GM12874 (cell line): ENCODE data around the gene LPCAT1.

Experiments used
- TF ChIP-seq, protein P1 (sequence below): IDR thresholded peaks from 2 replicates; pipeline ENCODE4 v1.5.1; 2011; ENCODE audit warnings: low read depth, mild to moderate bottlenecking, control low read depth, low read length, moderate library complexity; ENCODE audit not compliant: insufficient read depth

The LPCAT1 gene, protein sequence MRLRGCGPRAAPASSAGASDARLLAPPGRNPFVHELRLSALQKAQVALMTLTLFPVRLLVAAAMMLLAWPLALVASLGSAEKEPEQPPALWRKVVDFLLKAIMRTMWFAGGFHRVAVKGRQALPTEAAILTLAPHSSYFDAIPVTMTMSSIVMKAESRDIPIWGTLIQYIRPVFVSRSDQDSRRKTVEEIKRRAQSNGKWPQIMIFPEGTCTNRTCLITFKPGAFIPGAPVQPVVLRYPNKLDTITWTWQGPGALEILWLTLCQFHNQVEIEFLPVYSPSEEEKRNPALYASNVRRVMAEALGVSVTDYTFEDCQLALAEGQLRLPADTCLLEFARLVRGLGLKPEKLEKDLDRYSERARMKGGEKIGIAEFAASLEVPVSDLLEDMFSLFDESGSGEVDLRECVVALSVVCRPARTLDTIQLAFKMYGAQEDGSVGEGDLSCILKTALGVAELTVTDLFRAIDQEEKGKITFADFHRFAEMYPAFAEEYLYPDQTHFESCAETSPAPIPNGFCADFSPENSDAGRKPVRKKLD

GRCh38 chr5:1523793-1524480 lies at the start of gene LPCAT1:
Gene LPCAT1 (minus strand): TSS chr5:1523960. CDS start chr5:1523844, 116 bp downstream.
- TF ChIP-seq, protein P1, sequence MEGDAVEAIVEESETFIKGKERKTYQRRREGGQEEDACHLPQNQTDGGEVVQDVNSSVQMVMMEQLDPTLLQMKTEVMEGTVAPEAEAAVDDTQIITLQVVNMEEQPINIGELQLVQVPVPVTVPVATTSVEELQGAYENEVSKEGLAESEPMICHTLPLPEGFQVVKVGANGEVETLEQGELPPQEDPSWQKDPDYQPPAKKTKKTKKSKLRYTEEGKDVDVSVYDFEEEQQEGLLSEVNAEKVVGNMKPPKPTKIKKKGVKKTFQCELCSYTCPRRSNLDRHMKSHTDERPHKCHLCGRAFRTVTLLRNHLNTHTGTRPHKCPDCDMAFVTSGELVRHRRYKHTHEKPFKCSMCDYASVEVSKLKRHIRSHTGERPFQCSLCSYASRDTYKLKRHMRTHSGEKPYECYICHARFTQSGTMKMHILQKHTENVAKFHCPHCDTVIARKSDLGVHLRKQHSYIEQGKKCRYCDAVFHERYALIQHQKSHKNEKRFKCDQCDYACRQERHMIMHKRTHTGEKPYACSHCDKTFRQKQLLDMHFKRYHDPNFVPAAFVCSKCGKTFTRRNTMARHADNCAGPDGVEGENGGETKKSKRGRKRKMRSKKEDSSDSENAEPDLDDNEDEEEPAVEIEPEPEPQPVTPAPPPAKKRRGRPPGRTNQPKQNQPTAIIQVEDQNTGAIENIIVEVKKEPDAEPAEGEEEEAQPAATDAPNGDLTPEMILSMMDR, result no peak

DNA sequence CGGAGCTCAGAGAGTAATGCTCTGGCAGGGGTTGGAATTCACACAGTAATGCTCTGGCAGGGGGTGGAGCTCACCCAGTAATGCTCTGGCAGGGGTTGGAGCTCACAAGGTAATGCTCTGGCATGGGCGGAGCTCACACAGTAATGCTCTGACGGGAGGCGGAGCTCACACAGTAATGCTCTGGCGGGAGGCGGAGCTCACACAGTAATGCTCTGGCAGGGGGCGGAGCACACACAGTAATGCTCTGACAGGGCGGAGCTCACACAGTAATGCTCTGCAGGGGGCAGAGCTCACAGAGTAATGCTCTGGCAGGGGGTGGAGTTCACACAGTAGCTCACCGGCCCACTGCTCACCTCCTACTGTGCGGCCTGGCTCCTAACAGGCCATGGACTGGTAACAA lies 47.2 kb upstream of the LPCAT1 start:
- TF ChIP-seq, protein P1, result no peak

DNA sequence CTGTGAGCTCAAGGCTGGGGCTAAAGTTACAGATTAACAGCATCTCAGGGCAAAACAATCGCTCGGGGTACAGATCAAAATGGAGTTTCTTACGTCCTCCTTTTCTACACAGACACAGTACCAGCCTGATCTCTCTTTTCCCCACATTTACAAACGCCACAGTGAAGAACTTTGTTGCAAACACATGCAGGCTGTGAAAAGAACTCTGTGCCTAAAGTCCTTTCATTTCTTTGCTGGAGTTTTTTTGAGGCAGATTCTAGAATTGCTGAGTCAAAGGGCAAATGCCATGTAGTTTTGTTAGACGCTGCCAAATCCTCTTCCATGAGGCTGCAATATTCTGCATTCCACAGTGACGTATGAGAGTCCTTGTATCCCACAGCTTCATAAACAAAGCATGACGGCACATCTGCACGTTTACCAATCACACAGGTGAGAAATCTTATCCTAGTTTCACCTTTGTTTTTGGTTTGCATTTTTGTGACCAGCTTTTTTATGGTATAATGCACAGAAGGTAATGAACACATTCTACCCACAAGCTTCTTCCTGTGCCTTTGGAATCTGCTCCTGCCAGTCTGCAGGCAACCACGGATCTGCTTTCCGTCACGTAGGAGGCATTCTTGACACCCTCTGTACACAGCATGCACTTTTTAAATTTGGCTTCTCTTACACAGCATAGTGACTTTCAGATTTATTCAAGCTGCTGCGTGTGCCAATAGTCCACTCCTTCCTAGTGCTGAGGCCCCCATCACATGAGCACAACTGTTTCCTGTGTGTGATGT lies 44.6 kb upstream of the LPCAT1 start:
- TF ChIP-seq, protein P1, result no peak

GRCh38 chr5:1565737-1566734 lies 42.3 kb upstream of the LPCAT1 start:
- TF ChIP-seq, protein P1, result no peak

DNA sequence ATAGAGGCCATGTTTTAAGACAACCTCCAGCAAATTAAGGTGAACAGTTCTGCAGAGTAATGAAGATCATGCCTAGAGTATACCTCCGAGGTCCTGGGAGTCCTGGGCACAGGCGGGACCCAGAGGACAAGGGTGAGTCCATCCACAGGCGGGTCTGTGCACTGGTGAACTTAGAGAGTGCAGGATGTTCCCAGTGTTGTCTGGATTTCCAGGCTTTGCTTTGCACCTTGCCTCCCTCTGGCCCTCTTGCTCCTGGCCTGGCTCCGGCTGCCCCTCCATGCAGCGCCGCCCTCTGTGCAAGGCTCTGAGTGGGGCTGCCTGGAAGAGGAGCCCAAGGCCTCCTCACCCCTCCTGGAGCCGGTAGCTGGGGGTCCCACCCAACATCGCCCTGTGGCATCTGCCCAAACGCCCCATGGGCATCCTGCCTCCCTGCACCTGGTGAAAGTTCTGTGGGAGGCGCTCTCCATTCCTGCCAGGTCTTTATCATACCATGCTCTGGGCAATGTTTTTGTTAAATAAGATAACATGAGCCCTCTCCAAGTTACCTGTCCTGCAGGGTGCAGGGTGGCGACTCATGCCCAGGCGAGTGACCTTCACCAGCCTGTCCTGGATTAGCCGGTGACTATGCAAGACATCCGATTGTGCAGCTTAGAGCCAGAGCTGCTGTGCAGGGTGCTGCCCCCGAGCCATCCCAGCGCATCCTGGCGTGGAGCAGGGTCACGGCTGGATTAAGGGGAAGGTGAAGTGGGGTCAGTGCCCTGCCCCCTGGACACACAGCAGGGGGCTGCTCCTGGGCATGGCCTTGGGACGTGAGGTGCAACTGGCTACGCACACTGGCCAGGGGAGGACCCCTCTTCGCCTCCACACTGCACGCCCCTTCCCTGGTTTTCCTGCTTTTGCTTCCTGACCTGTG lies 41.3 kb upstream of the LPCAT1 start:
- TF ChIP-seq, protein P1, result no peak

- TF ChIP-seq, protein P1, result no peak
These were observed 40.5 kb upstream of the LPCAT1 start for GRCh38 chr5:1564182-1564748.
